Activated naive CD8-positive, alpha-beta T cell treated with anti-CD3 and anti-CD28 coated beads, Interleukin-2, amount 10 ng/mL, durations not matched to agents 7 days and 5 days (primary cell): ENCODE measurements around the gene AAK1. TPM values are rescaled to one million over a fixed set of nuclear protein-coding genes. Genes with fewer than 3 reads are reported as not detected.

ENCODE experiments used
- ATAC-seq: fragments of 150-1000 bp; cut with Tn5 transposase; one replicate; pipeline ENCODE4 v1.10.0; 2021; ENCODE audit warnings: low read depth, moderate library complexity
- POLR2A ChIA-PET: fragments of 350-600 bp; sonication (Branson Sonifier 250); formaldehyde crosslinking; loops from one replicate; lab custom pipeline; 2021; ENCODE audit warnings: antibody characterized with exemption; lab: Charles Lee
- DNase-seq: peaks from one replicate; pipeline ENCODE4 v3.0.0; 2021
- H3K27ac Mint-ChIP-seq: one replicate; pipeline ENCODE4 v1.8.0; 2022; ENCODE audit warnings: mild to moderate bottlenecking, mixed read lengths
- H3K27me3 Mint-ChIP-seq: one replicate; pipeline ENCODE4 v1.8.0; 2022; ENCODE audit warnings: mild to moderate bottlenecking, moderate library complexity, mixed read lengths
- H3K36me3 Mint-ChIP-seq: one replicate; pipeline ENCODE4 v1.8.0; 2021; ENCODE audit warnings: mild to moderate bottlenecking, mixed read lengths
- H3K4me1 Mint-ChIP-seq: one replicate; pipeline ENCODE4 v1.8.0; 2021; ENCODE audit warnings: mixed read lengths
- H3K4me3 Mint-ChIP-seq: one replicate; pipeline ENCODE4 v1.8.0; 2022; ENCODE audit warnings: mild to moderate bottlenecking, moderate library complexity, mixed read lengths
- H3K9me3 Mint-ChIP-seq: one replicate; pipeline ENCODE4 v1.8.0; 2021; ENCODE audit warnings: mixed read lengths
- total RNA-seq, 2 experiments: library from RNA; stranded (reverse); gene quantifications; one replicate each; pipeline ENCODE4 v1.2.3, GENCODE V29; 2021

The AAK1 gene
- total RNA-seq, 2 experiments from 2014 or later, result 143 to 144 TPM

DNA sequence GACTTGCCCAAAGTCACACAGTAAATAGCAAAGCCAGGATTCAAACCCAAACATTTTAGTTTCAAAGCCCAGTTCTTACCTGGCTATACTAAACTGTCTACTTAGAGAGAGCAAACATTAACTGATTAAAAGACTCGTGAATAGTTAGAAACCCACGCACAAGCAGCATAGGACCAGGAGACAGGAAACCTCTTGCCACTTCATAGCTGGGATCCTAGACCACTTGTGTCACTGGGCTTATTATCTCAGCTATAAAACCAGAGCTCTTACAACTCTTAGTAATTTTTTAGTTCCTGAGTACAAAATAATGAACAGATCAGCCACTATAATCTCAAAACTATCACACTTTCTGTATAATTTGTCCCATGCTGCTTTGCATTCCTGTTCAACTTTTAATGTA is 2.4 kb upstream of the AAK1 start:
- H3K4me1 Mint-ChIP-seq, result peaks cover 55% of the 10 kb centered on the region
- H3K27ac Mint-ChIP-seq, result peak overlapping the region; percentile 99
- peak overlapping the region; percentile 98 for H3K4me3 Mint-ChIP-seq
- H3K9me3 Mint-ChIP-seq, result no peaks in the 10 kb centered on the region
- ATAC-seq (no peak), DNase-seq (no peak)
- POLR2A ChIA-PET, result interaction anchor here (0.6 to 6.4 kb wide), 11 partner anchors 13 to 71 kb away, joined by 3 to 61 read pairs (median 5); no protein-coding TSS in a partner anchor
- no peaks in the 10 kb centered on the region for H3K27me3 Mint-ChIP-seq
- H3K36me3 Mint-ChIP-seq, result peaks cover 14% of the 10 kb centered on the region

DNA sequence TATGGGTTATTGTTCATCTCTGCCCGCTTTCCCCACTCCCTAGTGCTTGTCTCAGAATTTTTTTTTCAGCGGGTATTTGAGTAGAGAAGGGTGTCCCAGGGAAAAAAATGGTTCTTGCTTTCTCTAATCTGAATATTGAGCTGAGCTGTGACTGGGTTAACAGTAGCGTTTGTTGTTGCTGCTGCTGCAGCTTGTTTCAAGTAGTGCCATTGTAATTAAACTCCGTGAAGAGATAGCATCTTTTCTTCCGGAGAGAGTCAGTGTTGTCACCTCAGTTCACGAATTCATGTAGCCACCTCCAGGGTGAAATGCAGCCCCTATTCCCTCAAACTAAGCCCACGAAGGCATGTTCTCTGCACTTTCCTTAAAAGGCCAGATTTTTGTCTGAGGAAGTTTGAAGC is 1.5 kb upstream of the AAK1 start:
- peak overlapping the region; percentile 98 for H3K4me3 Mint-ChIP-seq
- H3K27ac Mint-ChIP-seq, result peak overlapping the region; percentile 99
- no peaks in the 10 kb centered on the region for H3K27me3 Mint-ChIP-seq
- POLR2A ChIA-PET, result interaction anchor here (0.7 to 6.4 kb wide), 22 partner anchors 12 to 208 kb away, joined by 3 to 61 read pairs (median 4); partner anchors contain the start of gene NFU1
- peaks cover 55% of the 10 kb centered on the region for H3K4me1 Mint-ChIP-seq
- ATAC-seq (peak; percentile 23), DNase-seq (no peak)
- peaks cover 21% of the 10 kb centered on the region for H3K36me3 Mint-ChIP-seq
- no peaks in the 10 kb centered on the region for H3K9me3 Mint-ChIP-seq

DNA sequence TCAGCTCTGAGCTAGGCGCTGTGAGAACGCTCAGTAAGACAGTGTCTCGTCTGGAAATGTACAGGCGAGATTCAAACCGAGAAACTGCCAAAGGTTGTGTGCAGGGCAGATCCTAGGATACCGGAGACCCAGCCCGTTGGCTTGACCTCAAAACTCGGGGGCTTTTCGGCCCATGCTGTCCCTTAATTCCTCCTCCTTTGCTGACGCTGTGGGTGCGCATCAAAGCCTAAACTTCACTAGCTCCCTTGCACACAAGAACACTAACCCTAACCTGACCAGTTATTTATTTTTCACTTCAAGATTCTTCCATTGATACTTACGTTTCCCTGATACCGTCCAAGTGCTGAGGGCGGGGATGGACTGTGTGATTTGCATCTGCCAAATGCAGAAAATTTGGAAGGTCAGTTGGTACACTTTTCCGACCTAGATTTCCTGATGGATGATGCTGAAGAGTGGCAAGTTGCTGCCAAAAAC is 1.0 kb upstream of the AAK1 start:
- Mint-ChIP-seq H3K36me3 (peaks cover 23% of the 10 kb centered on the region), H3K27me3 (no peaks in the 10 kb centered on the region), H3K27ac (peak overlapping the region; percentile 99), H3K9me3 (no peaks in the 10 kb centered on the region), H3K4me1 (peaks cover 58% of the 10 kb centered on the region), H3K4me3 (peak overlapping the region; percentile 98)
- no peak for DNase-seq
- ATAC-seq, result peak; percentile 3
- POLR2A ChIA-PET, result interaction anchor here (0.9 to 6.4 kb wide), 29 partner anchors 8 to 207 kb away, joined by 3 to 61 read pairs (median 5); partner anchors contain the start of gene NFU1

DNA sequence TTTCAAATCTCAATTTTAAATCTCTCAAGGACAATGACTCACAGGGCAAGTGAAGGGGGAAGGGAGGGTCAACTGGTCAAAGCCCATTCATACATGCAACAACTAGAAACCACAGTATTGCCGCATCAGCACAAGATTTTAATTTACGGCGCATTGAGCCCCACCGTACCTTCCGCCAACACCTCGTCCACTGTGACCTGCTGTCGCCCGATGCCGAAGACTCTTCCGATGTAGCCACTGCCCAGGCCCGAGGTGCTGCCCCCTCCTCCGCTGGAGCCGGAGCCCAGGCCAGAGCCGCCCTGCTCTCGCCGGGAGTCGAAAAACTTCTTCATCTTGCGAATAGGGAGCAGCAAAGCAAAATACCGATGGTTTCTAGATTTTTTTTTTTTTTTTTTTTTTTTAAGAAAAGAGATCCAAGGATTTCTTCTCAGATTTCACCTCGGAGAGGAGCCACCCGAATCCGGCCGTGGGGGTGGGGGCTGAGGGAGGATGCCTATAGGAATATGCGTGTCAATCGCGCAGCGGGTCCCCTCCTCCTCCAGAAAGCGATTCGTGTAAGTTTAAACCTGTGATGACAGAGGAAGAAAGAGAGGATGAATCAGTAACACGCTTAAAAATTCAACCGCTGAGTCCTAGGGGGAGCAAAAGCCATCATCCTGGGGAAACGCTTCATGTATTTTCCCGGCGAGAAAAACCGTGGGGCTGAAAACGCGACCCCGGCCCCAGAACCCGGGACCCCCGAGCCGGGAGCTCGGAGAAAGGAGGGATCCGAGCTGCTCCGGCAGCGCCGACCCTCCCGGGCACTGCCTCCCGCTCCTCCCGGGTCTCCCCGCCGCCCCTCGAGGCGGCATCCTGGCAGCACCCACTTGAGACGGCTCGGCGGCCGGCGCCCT is 584 bp downstream of the AAK1 start:
- Mint-ChIP-seq H3K4me1 (peaks cover 66% of the 10 kb centered on the region), H3K9me3 (no peaks in the 10 kb centered on the region), H3K4me3 (peak overlapping the region; percentile 98), H3K27me3 (no peaks in the 10 kb centered on the region), H3K27ac (peak overlapping the region; percentile 93), H3K36me3 (peaks cover 34% of the 10 kb centered on the region)
- DNase-seq (peak; percentile 55), ATAC-seq (no peak)
- POLR2A ChIA-PET, result interaction anchor here (0.5 to 6.4 kb wide), 21 partner anchors 10 to 206 kb away, joined by 3 to 61 read pairs (median 6); partner anchors contain the start of gene NFU1

DNA sequence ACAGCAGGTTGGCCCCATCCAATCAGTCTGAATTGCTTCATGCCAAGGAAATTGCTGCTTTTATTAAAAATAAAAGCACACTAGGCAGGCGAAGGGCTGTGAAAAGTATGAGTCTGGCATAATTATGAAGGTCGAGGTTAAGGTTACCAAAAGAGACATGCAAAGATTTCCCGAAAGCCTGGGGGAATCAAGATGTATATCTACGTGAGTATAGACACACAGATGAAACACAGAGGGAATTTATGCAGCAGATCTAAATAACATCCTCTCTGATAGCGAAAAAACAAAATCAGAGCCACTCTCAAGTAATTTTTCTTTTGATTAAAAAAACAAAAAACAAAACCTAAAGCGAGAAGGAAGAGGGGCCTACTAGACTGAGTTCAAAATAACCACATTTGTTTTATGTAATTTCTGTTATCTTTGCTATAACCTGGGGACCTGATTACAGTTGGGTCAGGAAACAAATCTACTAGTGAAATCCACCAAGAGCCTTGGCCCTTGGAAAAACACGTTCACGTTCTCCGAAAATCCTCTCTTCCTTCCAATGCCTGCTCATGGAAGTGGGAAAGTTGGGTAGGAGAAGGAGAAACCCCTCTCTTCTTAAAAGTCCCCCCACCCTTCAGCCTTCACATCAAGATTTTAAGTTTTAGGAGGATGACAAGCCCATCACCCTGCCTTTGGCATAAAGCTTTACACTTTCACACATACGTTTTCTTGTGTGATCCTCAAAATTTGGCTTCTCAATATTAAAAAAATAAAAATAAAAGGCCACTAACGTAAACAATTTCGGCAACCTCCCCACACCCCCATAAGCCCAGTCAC is 1.4 kb downstream of the AAK1 start:
- H3K36me3 Mint-ChIP-seq, result peaks cover 39% of the 10 kb centered on the region
- no peaks in the 10 kb centered on the region for H3K9me3 Mint-ChIP-seq
- peaks cover 67% of the 10 kb centered on the region for H3K4me1 Mint-ChIP-seq
- H3K27ac Mint-ChIP-seq, result peak overlapping the region; percentile 93
- DNase-seq (no peak), ATAC-seq (no peak)
- no peaks in the 10 kb centered on the region for H3K27me3 Mint-ChIP-seq
- POLR2A ChIA-PET, result interaction anchor here (1.1 to 6.4 kb wide), 6 partner anchors 8 to 71 kb away, joined by 3 to 29 read pairs (median 6); no protein-coding TSS in a partner anchor
- H3K4me3 Mint-ChIP-seq, result peak overlapping the region; percentile 98

DNA sequence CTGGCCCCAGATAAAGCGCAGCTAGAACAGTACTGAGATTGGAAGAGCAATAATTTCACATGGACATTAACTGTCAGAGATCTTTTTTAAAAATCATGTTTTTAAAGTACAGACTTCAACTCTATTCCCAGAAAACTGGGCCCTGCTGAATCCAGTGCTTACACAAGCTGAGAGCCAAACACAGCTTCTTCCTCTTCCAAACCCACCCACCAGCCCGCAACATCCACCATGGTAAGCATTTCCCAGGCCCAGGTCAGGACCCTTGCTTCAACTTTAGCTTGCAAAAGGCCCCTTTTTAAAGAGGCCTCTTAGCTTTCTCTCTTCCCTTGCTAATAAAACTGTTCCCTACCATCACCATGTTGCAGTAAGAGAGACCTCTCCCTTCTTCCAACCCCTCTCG is 2.1 kb downstream of the AAK1 start:
- Mint-ChIP-seq H3K36me3 (peaks cover 41% of the 10 kb centered on the region), H3K27me3 (no peaks in the 10 kb centered on the region), H3K27ac (peak overlapping the region; percentile 93), H3K4me3 (peak overlapping the region; percentile 98), H3K4me1 (peaks cover 63% of the 10 kb centered on the region), H3K9me3 (no peaks in the 10 kb centered on the region)
- ATAC-seq, result no peak
- DNase-seq, result no peak
- POLR2A ChIA-PET, result interaction anchor here (0.6 to 6.4 kb wide), 6 partner anchors 9 to 601 kb away, joined by 3 to 29 read pairs (median 6); no protein-coding TSS in a partner anchor

DNA sequence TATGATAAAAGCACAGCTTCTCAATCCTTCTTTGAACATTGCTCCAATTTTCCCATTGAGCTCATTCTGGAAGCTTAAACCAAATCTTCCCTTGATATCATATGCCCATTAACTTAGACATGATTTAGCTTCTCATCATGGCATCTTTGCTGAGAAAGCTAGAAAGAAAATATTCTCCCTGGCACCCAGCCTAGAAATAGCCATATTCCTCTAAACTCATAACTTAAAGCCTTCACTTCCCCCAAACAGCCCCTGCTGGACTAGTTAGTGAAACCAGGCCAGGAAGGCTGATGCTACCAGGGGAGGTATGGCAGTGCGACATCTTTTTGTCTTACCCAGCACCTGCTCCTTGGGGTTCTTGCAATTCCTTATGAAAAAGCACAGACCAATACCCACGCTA is 4.3 kb downstream of the AAK1 start:
- POLR2A ChIA-PET, result interaction anchor here (0.8 to 3.9 kb wide), 3 partner anchors 11 to 54 kb away, joined by 3 to 10 read pairs (median 3); no protein-coding TSS in a partner anchor
- no peak for DNase-seq
- ATAC-seq, result no peak
- Mint-ChIP-seq H3K4me1 (peaks cover 50% of the 10 kb centered on the region), H3K36me3 (peaks cover 47% of the 10 kb centered on the region), H3K4me3 (peak overlapping the region; percentile 98), H3K9me3 (no peaks in the 10 kb centered on the region), H3K27me3 (no peaks in the 10 kb centered on the region), H3K27ac (no peak overlapping the region)

DNA sequence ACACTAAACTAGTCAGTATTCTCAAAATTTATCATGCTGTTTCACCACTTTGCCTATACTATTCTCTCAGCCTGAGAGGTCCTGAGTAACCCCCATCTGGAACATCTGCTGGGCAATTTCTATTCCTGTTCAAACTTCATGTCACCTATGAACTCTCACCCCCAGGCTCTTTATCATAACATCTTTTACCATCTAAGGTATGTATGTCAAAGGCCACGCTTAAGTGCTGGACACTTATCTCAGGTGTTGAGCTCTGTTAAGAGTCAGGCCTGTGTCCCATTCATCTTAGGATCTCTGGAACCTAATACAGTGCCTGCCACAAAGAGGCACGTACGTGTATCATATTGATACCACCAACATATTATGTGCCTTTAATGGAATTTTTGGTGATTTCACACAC is 4.9 kb downstream of the AAK1 start:
- Mint-ChIP-seq H3K36me3 (peaks cover 49% of the 10 kb centered on the region), H3K27ac (no peak overlapping the region), H3K4me1 (peaks cover 52% of the 10 kb centered on the region), H3K9me3 (no peaks in the 10 kb centered on the region), H3K27me3 (no peaks in the 10 kb centered on the region), H3K4me3 (peak overlapping the region; percentile 15)
- no peak for DNase-seq
- POLR2A ChIA-PET, result interaction anchor here (0.8 to 3.9 kb wide), 3 partner anchors 10 to 55 kb away, joined by 3 to 10 read pairs (median 3); no protein-coding TSS in a partner anchor
- ATAC-seq, result no peak

DNA sequence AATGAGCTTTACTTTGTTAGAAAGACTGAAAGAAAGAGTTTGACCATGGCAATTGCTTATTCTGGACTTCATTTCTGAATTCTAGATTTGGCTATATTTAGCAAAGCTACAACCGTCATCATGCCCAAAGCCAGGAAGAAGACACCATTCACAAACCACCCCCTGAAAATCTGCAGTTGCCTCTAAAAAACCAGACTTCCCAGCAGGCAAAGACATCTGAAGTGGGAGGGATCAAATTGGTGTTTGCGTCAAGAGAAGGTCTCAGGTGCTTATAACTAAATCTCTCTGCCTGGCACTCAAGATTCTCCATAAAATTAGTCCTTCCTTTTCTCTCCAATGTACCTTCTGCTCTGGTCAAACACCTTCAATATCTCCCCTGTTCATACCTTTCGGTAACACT is 5.6 kb downstream of the AAK1 start:
- peaks cover 53% of the 10 kb centered on the region for H3K4me1 Mint-ChIP-seq
- H3K36me3 Mint-ChIP-seq, result peaks cover 48% of the 10 kb centered on the region
- H3K27ac Mint-ChIP-seq, result no peak overlapping the region
- no peak for ATAC-seq
- no peak for DNase-seq
- H3K27me3 Mint-ChIP-seq, result no peaks in the 10 kb centered on the region
- no peaks in the 10 kb centered on the region for H3K9me3 Mint-ChIP-seq
- POLR2A ChIA-PET, result no interaction called here
- peak overlapping the region; percentile 14 for H3K4me3 Mint-ChIP-seq

DNA sequence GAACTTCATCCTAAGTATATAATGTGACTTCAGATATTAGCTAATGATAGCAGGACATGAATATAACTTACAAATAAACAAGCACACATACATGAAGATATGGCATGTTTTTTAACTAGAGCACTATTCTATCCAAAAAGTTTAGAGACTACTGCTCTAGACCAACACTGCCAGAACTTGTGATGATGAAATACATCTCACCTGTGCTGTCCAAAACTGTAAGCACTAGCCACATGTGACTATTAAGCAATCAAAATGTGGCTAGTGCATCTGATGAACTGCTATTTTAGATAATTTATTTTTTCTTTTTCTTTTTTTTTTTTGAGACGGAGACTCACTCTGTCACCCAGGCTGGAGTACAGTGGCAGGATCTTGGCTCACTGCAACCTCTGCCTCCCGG is 7.1 kb downstream of the AAK1 start:
- POLR2A ChIA-PET, result interaction anchor here (0.7 to 1.1 kb wide), 2 partner anchors 14 to 23 kb away, joined by 3 read pairs; no protein-coding TSS in a partner anchor
- Mint-ChIP-seq H3K27ac (no peak overlapping the region), H3K9me3 (no peaks in the 10 kb centered on the region), H3K27me3 (no peaks in the 10 kb centered on the region), H3K4me3 (no peak overlapping the region), H3K4me1 (peaks cover 53% of the 10 kb centered on the region), H3K36me3 (peaks cover 45% of the 10 kb centered on the region)
- no peak for DNase-seq
- no peak for ATAC-seq

DNA sequence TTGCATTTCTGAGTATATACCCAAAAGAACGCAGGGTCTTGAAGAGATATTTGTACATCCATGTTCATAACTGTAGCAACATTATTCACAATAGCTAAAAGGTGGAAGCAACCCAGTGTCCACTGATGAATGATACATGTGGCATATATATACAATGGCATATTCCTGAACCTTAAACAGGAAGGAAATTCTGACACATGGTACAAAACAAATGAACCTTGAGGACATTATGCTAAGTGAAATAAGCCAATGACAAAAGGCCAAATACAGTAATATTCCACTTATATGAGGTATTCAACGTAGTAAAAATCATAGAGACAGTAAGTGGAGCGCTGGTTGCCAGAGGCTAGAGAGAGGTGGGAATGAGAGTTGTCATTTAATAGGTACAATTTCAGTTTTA is 8.1 kb downstream of the AAK1 start:
- H3K36me3 Mint-ChIP-seq, result peaks cover 40% of the 10 kb centered on the region
- H3K9me3 Mint-ChIP-seq, result no peaks in the 10 kb centered on the region
- DNase-seq (no peak), ATAC-seq (no peak)
- no peak overlapping the region for H3K27ac Mint-ChIP-seq
- H3K4me1 Mint-ChIP-seq, result peaks cover 53% of the 10 kb centered on the region
- POLR2A ChIA-PET, result no interaction called here
- H3K27me3 Mint-ChIP-seq, result no peaks in the 10 kb centered on the region
- no peak overlapping the region for H3K4me3 Mint-ChIP-seq

DNA sequence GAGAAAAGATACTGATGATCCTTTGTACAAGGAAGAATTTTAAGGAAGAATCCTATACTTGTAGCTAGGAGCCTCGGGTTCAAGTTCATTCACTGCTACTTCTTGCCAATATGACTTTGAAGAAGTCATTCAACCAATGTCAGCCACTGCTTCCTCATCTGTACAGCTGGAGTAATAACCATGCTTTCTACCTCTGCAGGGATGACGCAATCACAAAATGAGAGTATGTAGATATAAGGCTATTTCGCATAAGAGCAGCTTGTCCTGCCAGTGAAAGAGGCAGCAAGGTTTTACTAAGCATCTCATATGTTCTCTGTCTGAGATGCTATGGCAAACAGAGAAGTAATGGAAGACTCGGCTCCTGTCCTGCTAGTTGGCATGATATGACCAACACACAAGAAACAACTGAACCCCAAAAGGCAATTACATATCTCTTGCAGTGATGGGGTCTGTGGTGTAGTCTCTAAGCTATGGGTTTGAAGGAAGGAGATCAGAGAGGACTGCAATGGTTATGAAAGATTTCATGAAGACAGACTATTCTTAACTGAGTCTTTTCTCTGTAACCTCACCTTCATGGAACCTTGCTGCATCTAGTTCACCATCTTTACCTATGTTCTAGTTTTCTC is 9.2 kb downstream of the AAK1 start:
- H3K9me3 Mint-ChIP-seq, result no peaks in the 10 kb centered on the region
- DNase-seq (no peak), ATAC-seq (peak; percentile 37)
- POLR2A ChIA-PET, result interaction anchor here (1.6 kb wide), 1 partner anchor 10 kb away, joined by 7 read pairs; the partner anchor contains the start of gene AAK1
- peaks cover 44% of the 10 kb centered on the region for H3K4me1 Mint-ChIP-seq
- no peak overlapping the region for H3K4me3 Mint-ChIP-seq
- no peaks in the 10 kb centered on the region for H3K27me3 Mint-ChIP-seq
- peaks cover 32% of the 10 kb centered on the region for H3K36me3 Mint-ChIP-seq
- H3K27ac Mint-ChIP-seq, result peak overlapping the region; percentile 7
